DOHH2 (cell line): Measurements from ENCODE around the gene MLLT10.

Source experiments
- H3F3A ChIP-seq: fragments of 200-600 bp; sonication (generic), shearing (Covaris generic); 2 replicates; pipeline ENCODE4 v1.6.0; 2016; ENCODE audit warnings: antibody characterized with exemption, mild to moderate bottlenecking; ENCODE audit not compliant: control insufficient read depth, insufficient read depth
- H3K27ac ChIP-seq: fragments of 200-600 bp; sonication (generic); 2 replicates; pipeline ENCODE4 v1.5.1; 2014; ENCODE audit warnings: low read depth, mild to moderate bottlenecking, low read length, moderate library complexity
- H3K27me3 ChIP-seq: fragments of 200-600 bp; sonication (generic); 2 replicates; pipeline ENCODE4 v1.6.1; 2014; ENCODE audit warnings: mild to moderate bottlenecking, low read length, mixed read lengths; ENCODE audit not compliant: control insufficient read depth
- H3K36me3 ChIP-seq: fragments of 200-600 bp; sonication (generic); 2 replicates; pipeline ENCODE4 v1.6.1; 2014; ENCODE audit warnings: mild to moderate bottlenecking, low read length, moderate library complexity, mixed read lengths; ENCODE audit not compliant: control insufficient read depth
- H3K4me1 ChIP-seq: fragments of 200-600 bp; sonication (generic); 2 replicates; pipeline ENCODE4 v1.6.1; 2014; ENCODE audit warnings: mild to moderate bottlenecking, low read length, mixed read lengths; ENCODE audit not compliant: control insufficient read depth
- H3K4me2 ChIP-seq: fragments of 200-600 bp; sonication (generic); 2 replicates; pipeline ENCODE4 v1.6.0; 2014; ENCODE audit warnings: mild to moderate bottlenecking, low read length, moderate library complexity
- H3K4me3 ChIP-seq: fragments of 200-600 bp; sonication (generic); 2 replicates; pipeline ENCODE4 v1.5.1; 2014; ENCODE audit warnings: mild to moderate bottlenecking, low read length, mixed read lengths
- H3K79me2 ChIP-seq: fragments of 200-600 bp; sonication (generic); 2 replicates; pipeline ENCODE4 v1.6.1; 2014; ENCODE audit warnings: mild to moderate bottlenecking, low read length, mixed read lengths; ENCODE audit not compliant: control insufficient read depth
- H3K9me2 ChIP-seq: fragments of 200-600 bp; sonication (generic); replicated peaks from 2 replicates; pipeline ENCODE4 v1.6.1; 2014; ENCODE audit warnings: mild to moderate bottlenecking, low read length, mixed read lengths; ENCODE audit not compliant: control insufficient read depth
- H3K9me3 ChIP-seq: fragments of 200-600 bp; sonication (generic); 2 replicates; pipeline ENCODE4 v1.6.1; 2014; ENCODE audit warnings: antibody characterized with exemption, low read length, mixed read lengths; ENCODE audit not compliant: control insufficient read depth, insufficient read depth
- H4K20me1 ChIP-seq: fragments of 200-600 bp; sonication (generic); 2 replicates; pipeline ENCODE4 v1.6.0; 2014; ENCODE audit warnings: low read depth, mild to moderate bottlenecking, antibody characterized with exemption, low read length, moderate library complexity; ENCODE audit not compliant: control insufficient read depth, insufficient read depth
- CTCF ChIP-seq: fragments of 200-600 bp; sonication (generic); IDR thresholded peaks from one replicate; pipeline ENCODE4 v1.5.1; 2014; ENCODE audit warnings: antibody characterized with exemption, mild to moderate bottlenecking, low read depth, low read length; ENCODE audit not compliant: poor library complexity, severe bottlenecking
- EZH2phosphoT487 ChIP-seq: fragments of 200-600 bp; sonication (generic); IDR thresholded peaks from 2 replicates; pipeline ENCODE4 v1.6.1; 2017; ENCODE audit warnings: borderline replicate concordance, mild to moderate bottlenecking, antibody characterized with exemption, low read length, moderate library complexity, mixed read lengths

Gene MLLT10

GRCh38 chr10:21488957-21489446 lies 45.0 kb upstream of the MLLT10 start:
- Histone ChIP-seq H4K20me1 (no peaks in the 10 kb centered on the region), H3K4me1 (peaks cover 3% of the 10 kb centered on the region), H3K9me3 (no peaks in the 10 kb centered on the region), H3K27ac (no peak overlapping the region), H3K79me2 (no peaks in the 10 kb centered on the region), H3K4me2 (no peak overlapping the region), H3K9me2 (no peaks in the 10 kb centered on the region), H3K27me3 (peaks cover 21% of the 10 kb centered on the region), H3K36me3 (no peaks in the 10 kb centered on the region), H3F3A (no peaks in the 10 kb centered on the region), H3K4me3 (no peak overlapping the region)
- TF ChIP-seq EZH2phosphoT487 = no peak
- no peak for TF ChIP-seq CTCF

DNA sequence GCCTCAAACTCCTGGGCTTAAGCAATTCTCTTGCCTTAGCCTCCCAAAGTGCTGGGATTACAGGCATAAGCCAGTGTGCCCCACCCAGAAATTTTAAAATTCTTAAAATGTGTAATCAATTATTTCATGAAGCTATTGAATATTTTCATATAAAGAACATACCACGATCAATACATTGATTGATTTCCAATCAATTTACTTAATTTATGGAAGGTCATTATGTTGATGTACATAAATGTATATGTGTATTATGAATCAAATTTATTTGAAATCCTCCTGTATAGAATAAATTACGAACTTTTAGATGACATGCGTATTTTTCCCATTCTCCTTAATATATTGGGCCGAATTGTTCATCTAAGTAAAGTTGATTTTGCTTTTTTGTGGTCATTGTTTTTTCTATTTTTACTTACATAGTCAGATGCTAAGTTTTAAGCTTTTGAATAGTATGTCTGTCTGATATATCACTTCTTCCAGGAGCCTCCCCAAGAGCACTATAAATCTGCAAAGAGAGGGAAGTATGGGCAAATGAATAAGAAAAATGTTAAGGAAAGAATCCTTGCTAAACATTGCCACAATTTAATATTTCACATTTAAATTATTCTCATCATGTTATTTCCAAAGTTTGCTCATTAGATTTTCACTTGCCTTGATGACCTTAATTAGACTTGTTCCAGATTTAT lies 43.9 kb upstream of the MLLT10 start:
- Histone ChIP-seq H4K20me1 (no peaks in the 10 kb centered on the region), H3K79me2 (no peaks in the 10 kb centered on the region), H3K4me1 (peaks cover 15% of the 10 kb centered on the region), H3K27me3 (peaks cover 33% of the 10 kb centered on the region), H3K4me2 (no peak overlapping the region), H3K4me3 (no peak overlapping the region), H3K9me2 (no peaks in the 10 kb centered on the region), H3F3A (no peaks in the 10 kb centered on the region), H3K9me3 (no peaks in the 10 kb centered on the region), H3K27ac (no peak overlapping the region), H3K36me3 (no peaks in the 10 kb centered on the region)
- TF ChIP-seq CTCF (no peak), EZH2phosphoT487 (no peak)

DNA sequence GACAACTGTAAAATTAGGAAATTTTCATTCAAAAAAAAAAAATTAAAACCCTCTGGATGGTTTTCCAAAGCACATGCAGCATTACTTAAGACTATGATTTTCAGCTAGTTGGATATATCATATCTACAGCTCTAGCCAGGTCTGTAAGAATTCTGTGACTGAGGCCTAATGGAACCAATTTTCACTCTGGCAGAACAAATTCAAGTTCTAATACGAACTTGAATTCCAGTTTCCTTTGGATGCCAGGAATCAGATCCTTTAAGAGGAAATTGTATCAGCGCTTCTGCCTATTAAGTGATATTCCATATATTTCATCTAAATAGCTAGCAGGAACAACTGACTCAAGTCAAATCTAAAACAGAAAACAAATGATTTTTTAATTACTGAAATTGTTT lies 43.3 kb upstream of the MLLT10 start:
- Histone ChIP-seq H3K36me3 (no peaks in the 10 kb centered on the region), H3K9me2 (no peaks in the 10 kb centered on the region), H3K27ac (no peak overlapping the region), H4K20me1 (no peaks in the 10 kb centered on the region), H3K4me1 (peaks cover 19% of the 10 kb centered on the region), H3K27me3 (peaks cover 37% of the 10 kb centered on the region), H3K4me3 (no peak overlapping the region), H3K9me3 (no peaks in the 10 kb centered on the region), H3K79me2 (no peaks in the 10 kb centered on the region), H3K4me2 (no peak overlapping the region), H3F3A (no peaks in the 10 kb centered on the region)
- TF ChIP-seq CTCF (no peak), EZH2phosphoT487 (no peak)
